ENCODE results near the gene THTPA. TPM values are rescaled to one million over a fixed set of nuclear protein-coding genes. Genes with fewer than 3 reads are reported as not detected.
A peak's percentile ranks its signal among the peaks of the same experiment; 100 is the strongest.

The THTPA gene
- total and polyA plus RNA-seq, 2 of the 13 experiments (the other 11 are each of a cell fraction or from before 2014, with no cell fraction given), result 7.4 to 8.7 TPM

DNA sequence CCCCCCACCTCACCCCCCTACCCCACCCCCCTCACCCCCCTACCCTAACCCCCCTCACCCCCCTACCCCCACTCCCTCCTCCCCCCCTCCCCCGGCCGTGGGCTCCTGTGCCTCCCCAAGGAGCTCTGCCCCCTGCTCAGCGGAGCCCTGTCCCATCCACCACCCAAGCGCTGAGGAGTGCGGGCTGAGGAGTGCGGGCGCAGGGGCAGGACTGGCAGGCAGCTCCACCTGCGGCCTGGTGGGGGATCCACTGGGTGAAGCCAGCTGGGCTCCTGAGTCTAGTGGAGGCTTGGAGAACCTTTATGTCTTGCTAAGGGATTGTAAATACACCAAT is 24.8 kb downstream of the THTPA start (continued):
- no peak for TF ChIP-seq MAX (IDR thresholded peaks at IDR 0.05)
- TF ChIP-seq PRPF4 (IDR thresholded peaks at IDR 0.05; ENCODE audit: low read depth, low read length, poor library complexity, severe bottlenecking), result peak; percentile 41
- TF ChIP-seq KDM4B (CRISPR knock-in tag; IDR thresholded peaks at IDR 0.05), result peak; percentile 39; the same call in 1 of the 2 replicates
- TF ChIP-seq FOXP1 (IDR thresholded peaks at IDR 0.05), result no peak
- no peak for TF ChIP-seq FOXP1 (CRISPR knock-in tag; IDR thresholded peaks at IDR 0.05)
- TF ChIP-seq, protein P1, sequence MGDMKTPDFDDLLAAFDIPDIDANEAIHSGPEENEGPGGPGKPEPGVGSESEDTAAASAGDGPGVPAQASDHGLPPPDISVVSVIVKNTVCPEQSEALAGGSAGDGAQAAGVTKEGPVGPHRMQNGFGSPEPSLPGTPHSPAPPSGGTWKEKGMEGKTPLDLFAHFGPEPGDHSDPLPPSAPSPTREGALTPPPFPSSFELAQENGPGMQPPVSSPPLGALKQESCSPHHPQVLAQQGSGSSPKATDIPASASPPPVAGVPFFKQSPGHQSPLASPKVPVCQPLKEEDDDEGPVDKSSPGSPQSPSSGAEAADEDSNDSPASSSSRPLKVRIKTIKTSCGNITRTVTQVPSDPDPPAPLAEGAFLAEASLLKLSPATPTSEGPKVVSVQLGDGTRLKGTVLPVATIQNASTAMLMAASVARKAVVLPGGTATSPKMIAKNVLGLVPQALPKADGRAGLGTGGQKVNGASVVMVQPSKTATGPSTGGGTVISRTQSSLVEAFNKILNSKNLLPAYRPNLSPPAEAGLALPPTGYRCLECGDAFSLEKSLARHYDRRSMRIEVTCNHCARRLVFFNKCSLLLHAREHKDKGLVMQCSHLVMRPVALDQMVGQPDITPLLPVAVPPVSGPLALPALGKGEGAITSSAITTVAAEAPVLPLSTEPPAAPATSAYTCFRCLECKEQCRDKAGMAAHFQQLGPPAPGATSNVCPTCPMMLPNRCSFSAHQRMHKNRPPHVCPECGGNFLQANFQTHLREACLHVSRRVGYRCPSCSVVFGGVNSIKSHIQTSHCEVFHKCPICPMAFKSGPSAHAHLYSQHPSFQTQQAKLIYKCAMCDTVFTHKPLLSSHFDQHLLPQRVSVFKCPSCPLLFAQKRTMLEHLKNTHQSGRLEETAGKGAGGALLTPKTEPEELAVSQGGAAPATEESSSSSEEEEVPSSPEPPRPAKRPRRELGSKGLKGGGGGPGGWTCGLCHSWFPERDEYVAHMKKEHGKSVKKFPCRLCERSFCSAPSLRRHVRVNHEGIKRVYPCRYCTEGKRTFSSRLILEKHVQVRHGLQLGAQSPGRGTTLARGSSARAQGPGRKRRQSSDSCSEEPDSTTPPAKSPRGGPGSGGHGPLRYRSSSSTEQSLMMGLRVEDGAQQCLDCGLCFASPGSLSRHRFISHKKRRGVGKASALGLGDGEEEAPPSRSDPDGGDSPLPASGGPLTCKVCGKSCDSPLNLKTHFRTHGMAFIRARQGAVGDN (CRISPR knock-in tag; IDR thresholded peaks at IDR 0.05), result peak; percentile 31
- no peak for TF ChIP-seq RBAK (CRISPR knock-in tag; IDR thresholded peaks at IDR 0.05)
- TF ChIP-seq ZNF567 (CRISPR knock-in tag; IDR thresholded peaks at IDR 0.05; ENCODE audit: borderline replicate concordance), result no peak
- TF ChIP-seq HIVEP1 (CRISPR knock-in tag; IDR thresholded peaks at IDR 0.05), result no peak
- no peak for TF ChIP-seq SRSF9 (IDR thresholded peaks at IDR 0.05; ENCODE audit: borderline replicate concordance, insufficient read depth, low read depth, low read length, poor library complexity, severe bottlenecking)
- TF ChIP-seq, protein P2, sequence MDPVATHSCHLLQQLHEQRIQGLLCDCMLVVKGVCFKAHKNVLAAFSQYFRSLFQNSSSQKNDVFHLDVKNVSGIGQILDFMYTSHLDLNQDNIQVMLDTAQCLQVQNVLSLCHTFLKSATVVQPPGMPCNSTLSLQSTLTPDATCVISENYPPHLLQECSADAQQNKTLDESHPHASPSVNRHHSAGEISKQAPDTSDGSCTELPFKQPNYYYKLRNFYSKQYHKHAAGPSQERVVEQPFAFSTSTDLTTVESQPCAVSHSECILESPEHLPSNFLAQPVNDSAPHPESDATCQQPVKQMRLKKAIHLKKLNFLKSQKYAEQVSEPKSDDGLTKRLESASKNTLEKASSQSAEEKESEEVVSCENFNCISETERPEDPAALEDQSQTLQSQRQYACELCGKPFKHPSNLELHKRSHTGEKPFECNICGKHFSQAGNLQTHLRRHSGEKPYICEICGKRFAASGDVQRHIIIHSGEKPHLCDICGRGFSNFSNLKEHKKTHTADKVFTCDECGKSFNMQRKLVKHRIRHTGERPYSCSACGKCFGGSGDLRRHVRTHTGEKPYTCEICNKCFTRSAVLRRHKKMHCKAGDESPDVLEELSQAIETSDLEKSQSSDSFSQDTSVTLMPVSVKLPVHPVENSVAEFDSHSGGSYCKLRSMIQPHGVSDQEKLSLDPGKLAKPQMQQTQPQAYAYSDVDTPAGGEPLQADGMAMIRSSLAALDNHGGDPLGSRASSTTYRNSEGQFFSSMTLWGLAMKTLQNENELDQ (CRISPR knock-in tag; IDR thresholded peaks at IDR 0.05; ENCODE audit: borderline replicate concordance), result no peak
- 0 out of 4 replicates have a peak, but pooled peaks have one; percentile 12 to 15 for TF ChIP-seq HMGXB4 (CRISPR knock-in tag; IDR thresholded peaks at IDR 0.05; ENCODE audit: borderline replicate concordance in 1 of 2, low read depth in 1 of 2)
- no peak for TF ChIP-seq MEF2D (CRISPR knock-in tag; IDR thresholded peaks at IDR 0.05)
- TF ChIP-seq, protein P3, sequence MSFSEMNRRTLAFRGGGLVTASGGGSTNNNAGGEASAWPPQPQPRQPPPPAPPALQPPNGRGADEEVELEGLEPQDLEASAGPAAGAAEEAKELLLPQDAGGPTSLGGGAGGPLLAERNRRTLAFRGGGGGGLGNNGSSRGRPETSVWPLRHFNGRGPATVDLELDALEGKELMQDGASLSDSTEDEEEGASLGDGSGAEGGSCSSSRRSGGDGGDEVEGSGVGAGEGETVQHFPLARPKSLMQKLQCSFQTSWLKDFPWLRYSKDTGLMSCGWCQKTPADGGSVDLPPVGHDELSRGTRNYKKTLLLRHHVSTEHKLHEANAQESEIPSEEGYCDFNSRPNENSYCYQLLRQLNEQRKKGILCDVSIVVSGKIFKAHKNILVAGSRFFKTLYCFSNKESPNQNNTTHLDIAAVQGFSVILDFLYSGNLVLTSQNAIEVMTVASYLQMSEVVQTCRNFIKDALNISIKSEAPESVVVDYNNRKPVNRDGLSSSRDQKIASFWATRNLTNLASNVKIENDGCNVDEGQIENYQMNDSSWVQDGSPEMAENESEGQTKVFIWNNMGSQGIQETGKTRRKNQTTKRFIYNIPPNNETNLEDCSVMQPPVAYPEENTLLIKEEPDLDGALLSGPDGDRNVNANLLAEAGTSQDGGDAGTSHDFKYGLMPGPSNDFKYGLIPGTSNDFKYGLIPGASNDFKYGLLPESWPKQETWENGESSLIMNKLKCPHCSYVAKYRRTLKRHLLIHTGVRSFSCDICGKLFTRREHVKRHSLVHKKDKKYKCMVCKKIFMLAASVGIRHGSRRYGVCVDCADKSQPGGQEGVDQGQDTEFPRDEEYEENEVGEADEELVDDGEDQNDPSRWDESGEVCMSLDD (CRISPR knock-in tag; IDR thresholded peaks at IDR 0.05; ENCODE audit: borderline replicate concordance), result no peak
- TF ChIP-seq CENPT (CRISPR knock-in tag; IDR thresholded peaks at IDR 0.05; ENCODE audit: low read depth), result no peak
- TF ChIP-seq ZSCAN30 (CRISPR knock-in tag; IDR thresholded peaks at IDR 0.05), result no peak

All from HepG2 (cell line).